ENCODE results near the gene TSPAN18. TPM values are rescaled to one million over a fixed set of nuclear protein-coding genes. Genes with fewer than 3 reads are reported as not detected.

The TSPAN18 gene
- total and polyA plus RNA-seq, 2 experiments from 2014 or later = 68.6 to 82.8 TPM

GRCh38 chr11:44799012-44799411, 72.2 kb downstream of the TSPAN18 start:
- Histone ChIP-seq H3K4me3 (no peak overlapping the region), H3K27ac (no peak overlapping the region), H3K27me3 (no peaks in the 10 kb centered on the region), H3K9me3 (ENCODE audit: low read depth) (no peaks in the 10 kb centered on the region), H3K36me3 (no peaks in the 10 kb centered on the region), H3K4me1 (ENCODE audit: low read depth) (peaks cover 41% of the 10 kb centered on the region)
- TF ChIP-seq CTCF (IDR thresholded peaks at IDR 0.05; ENCODE audit: low read depth, low read length) = no peak
- no peak for DNase-seq (ENCODE audit: low read depth in 1 of 2, low spot score in 1 of 2)

- TF ChIP-seq CTCF (IDR thresholded peaks at IDR 0.05; ENCODE audit: low read depth, low read length) = no peak
- no peaks in the 10 kb centered on the region for H3K36me3 ChIP-seq
- H3K27ac ChIP-seq = peak overlapping the region; percentile 80
- H3K4me1 ChIP-seq (ENCODE audit: low read depth) = peaks cover 49% of the 10 kb centered on the region
- H3K4me3 ChIP-seq = no peak overlapping the region
- DNase-seq (ENCODE audit: low read depth in 1 of 2, low spot score in 1 of 2) = no peak
- H3K27me3 ChIP-seq = no peaks in the 10 kb centered on the region
- H3K9me3 ChIP-seq (ENCODE audit: low read depth) = no peaks in the 10 kb centered on the region
Measured at GRCh38 chr11:44802347-44802746, 75.6 kb downstream of the TSPAN18 start.

- no peaks in the 10 kb centered on the region for H3K27me3 ChIP-seq
- no peak for TF ChIP-seq CTCF (IDR thresholded peaks at IDR 0.05; ENCODE audit: low read depth, low read length)
- no peaks in the 10 kb centered on the region for H3K36me3 ChIP-seq
- H3K4me3 ChIP-seq = no peak overlapping the region
- H3K27ac ChIP-seq = peak overlapping the region; percentile 80
- peak in 1 of 2 donors; percentile 49 for DNase-seq (ENCODE audit: low read depth in 1 of 2, low spot score in 1 of 2)
- peaks cover 46% of the 10 kb centered on the region for H3K4me1 ChIP-seq (ENCODE audit: low read depth)
- H3K9me3 ChIP-seq (ENCODE audit: low read depth) = no peaks in the 10 kb centered on the region
Measured at GRCh38 chr11:44803009-44803408, 76.2 kb downstream of the TSPAN18 start.

GRCh38 chr11:44804449-44805437, 78.0 kb downstream of the TSPAN18 start:
- peak overlapping the region; percentile 59 for H3K27ac ChIP-seq
- H3K36me3 ChIP-seq = no peaks in the 10 kb centered on the region
- H3K9me3 ChIP-seq (ENCODE audit: low read depth) = no peaks in the 10 kb centered on the region
- no peaks in the 10 kb centered on the region for H3K27me3 ChIP-seq
- TF ChIP-seq CTCF (IDR thresholded peaks at IDR 0.05; ENCODE audit: low read depth, low read length) = no peak
- peak in 1 of 2 donors; percentile 25 for DNase-seq (ENCODE audit: low read depth in 1 of 2, low spot score in 1 of 2)
- H3K4me1 ChIP-seq (ENCODE audit: low read depth) = peaks cover 45% of the 10 kb centered on the region
- no peak overlapping the region for H3K4me3 ChIP-seq

- DNase-seq (ENCODE audit: low read depth in 1 of 2, low spot score in 1 of 2) = no peak
- TF ChIP-seq CTCF (IDR thresholded peaks at IDR 0.05; ENCODE audit: low read depth, low read length) = no peak
- H3K36me3 ChIP-seq = no peaks in the 10 kb centered on the region
- peaks cover 41% of the 10 kb centered on the region for H3K4me1 ChIP-seq (ENCODE audit: low read depth)
- H3K4me3 ChIP-seq = no peak overlapping the region
- H3K27me3 ChIP-seq = no peaks in the 10 kb centered on the region
- no peaks in the 10 kb centered on the region for H3K9me3 ChIP-seq (ENCODE audit: low read depth)
- peak overlapping the region; percentile 59 for H3K27ac ChIP-seq
Measured at GRCh38 chr11:44805596-44805995, 78.8 kb downstream of the TSPAN18 start.

All from cardiac muscle cell (in vitro differentiated cells and primary cell).